Stimulated activated CD8-positive, alpha-beta memory T cell treated with anti-CD3 and anti-CD28 coated beads, Interleukin-12 subunit alpha, Interleukin-12 subunit beta, amount 100 ng/mL, for 24 hours (primary cell): Measurements from ENCODE around the gene NT5DC2.
"Not testable (repeated sequence)": the region's sequence is repeated elsewhere in the genome, so short reads cannot be mapped to it uniquely, and the experiment has no call there.

Experiments used
- DNase-seq: peaks from one replicate; pipeline ENCODE4 v3.0.0-alpha.2; 2020; ENCODE audit errors: extremely low read depth

NT5DC2 gene

DNA sequence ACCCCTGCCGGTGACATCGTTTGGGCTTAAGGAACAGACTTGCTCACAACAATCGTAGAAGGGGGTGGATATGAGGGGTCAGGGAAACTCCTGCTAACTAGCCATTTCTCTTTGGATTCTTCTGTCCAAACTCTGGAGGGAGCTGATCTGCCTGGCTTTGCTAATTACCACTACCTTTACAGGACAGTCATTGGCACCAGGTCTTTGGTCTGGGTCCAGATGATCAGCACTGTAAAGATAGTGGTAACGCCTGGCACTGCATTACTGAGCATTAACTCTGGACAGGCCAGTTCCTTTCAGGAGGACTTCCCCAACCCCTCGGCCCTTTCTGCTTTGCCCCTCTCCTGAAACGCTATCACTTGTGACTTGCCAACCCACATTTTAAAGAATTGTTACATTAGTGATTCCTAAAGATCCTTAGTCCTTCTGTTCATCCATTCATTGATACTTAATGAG, 3.5 kb upstream of the NT5DC2 start:
- DNase-seq = no peak

DNA sequence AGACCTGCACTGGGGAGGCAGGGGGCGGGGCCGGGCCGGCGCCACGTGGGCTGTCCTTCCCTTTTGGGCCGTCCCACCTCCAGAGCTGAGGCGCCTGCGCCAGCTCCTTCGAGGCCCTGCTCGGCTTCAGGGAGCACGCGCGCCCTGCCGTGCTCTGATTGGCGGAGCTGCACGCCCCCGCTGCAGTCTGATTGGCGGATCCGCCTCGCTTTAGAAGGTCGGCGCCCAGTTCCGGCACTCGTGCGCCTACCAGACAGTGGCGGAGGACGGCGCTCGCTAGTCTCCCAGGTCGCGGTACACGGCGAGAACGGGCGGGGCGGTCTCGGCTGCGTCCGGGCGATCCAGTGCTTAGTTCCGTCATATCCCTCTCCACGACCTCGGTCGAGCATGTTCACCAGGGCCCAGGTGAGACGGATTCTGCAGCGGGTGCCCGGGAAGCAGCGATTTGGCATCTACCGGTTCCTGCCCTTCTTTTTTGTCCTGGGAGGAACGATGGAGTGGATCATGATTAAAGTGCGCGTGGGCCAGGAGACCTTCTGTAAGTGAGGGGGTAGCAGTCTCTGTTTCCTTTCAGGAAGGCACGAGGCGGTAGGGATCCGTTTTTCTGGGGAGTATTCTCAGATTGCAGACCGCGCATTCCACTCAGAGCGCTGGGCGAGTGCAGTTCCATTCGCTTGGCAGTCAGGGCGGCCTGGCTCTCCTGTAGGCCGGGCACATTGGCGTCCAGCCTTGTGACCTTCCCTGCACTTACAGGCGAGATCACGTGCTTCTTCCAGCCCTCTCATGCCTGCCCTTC, 2.9 kb upstream of the NT5DC2 start, which contains the start of gene UQCC5:
Gene UQCC5, plus strand, starts transcription at position 237 of the 796 bp plus-strand sequence. Its CDS starts 151 bp downstream, at position 388.
- peak; percentile 95 for DNase-seq

DNA sequence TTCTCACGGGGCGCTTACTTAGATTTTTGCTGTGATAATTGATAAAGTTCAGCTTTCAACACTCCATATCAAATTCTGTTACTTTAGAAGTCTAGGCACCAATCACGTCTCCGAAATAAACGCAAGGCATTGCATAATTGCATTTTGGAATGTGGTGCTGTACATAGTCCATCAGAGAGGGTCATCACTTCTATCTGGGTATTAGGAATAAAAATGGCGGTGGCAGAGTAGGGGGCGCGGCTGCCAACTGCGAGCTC, 2.4 kb upstream of the NT5DC2 start:
- DNase-seq = no peak

DNA sequence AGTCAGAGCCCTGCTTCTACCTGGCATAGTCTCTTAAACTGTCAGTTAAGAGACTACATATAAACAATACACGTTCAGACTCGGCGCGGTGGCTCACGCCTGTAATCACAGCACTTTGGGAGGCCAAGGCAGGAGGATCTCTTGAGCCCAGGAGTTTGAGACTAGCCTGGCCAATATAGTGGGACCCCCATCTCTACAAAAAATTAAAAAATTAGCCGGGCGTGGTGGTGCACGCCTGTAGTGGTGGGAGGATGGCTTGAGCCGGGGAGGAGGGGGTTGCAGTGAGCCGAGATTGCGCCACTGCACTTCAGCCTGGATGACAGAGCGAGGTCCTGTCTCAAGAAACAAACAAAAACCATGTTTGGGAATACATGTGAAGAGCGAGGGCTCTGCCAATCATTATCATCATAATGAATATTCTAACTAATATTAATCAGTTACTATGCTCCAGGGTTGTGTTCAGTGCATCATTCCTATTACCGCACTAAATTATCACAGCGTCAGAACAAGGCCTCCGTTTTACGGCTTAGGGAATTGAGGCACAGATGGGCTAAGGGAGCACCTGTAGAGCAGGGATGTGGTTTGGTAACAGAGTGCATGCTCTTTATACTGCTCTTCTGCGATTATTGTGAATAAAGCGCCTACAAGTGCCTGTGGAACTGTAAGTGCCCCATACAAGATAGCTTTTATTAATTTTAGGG, 1.9 kb upstream of the NT5DC2 start:
- DNase-seq = no peak

DNA sequence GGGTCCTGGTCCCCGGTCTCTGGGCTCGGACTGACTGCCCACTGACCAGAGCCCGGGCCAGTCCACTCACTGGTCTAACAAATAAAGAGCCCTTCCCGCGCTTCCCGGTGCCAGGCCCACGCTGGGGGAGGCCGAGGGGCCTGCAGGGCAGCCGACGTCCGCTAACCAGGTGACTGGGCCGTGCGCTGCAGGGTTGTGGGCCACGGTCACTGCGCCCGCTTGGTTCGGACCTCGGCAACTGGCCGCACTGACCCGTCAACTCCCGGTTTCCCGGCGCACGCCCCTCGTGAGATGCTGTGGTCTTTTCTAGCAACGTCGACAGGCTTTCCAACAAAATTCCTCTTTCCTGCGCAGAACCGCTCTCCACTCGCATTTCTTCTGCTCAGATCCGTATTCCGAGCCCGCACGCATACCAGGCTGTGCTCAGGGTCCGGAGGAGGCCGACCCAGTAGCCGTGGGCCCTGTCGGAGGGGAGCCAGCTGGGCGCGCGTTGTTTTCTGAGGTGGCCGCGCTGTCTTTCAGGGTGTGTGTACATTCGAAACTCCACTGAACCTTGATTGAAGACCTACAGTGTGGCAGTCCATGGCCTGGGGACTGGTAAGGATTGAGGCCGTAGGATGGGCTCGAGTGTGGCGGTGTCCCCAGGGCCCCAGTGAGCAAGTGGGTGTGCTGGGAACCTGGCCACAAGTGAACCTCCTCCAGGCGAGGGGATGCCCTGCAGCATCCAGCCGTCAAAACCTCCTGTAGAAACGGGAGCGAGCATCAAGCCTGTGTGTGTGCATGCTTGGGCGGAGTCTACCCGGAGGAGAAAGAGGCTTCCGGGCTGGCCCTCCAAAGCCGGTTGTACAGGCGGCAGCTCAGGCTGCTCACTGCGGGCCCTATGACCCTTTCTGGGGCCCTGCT, 875 bp upstream of the NT5DC2 start:
- no peak for DNase-seq

DNA sequence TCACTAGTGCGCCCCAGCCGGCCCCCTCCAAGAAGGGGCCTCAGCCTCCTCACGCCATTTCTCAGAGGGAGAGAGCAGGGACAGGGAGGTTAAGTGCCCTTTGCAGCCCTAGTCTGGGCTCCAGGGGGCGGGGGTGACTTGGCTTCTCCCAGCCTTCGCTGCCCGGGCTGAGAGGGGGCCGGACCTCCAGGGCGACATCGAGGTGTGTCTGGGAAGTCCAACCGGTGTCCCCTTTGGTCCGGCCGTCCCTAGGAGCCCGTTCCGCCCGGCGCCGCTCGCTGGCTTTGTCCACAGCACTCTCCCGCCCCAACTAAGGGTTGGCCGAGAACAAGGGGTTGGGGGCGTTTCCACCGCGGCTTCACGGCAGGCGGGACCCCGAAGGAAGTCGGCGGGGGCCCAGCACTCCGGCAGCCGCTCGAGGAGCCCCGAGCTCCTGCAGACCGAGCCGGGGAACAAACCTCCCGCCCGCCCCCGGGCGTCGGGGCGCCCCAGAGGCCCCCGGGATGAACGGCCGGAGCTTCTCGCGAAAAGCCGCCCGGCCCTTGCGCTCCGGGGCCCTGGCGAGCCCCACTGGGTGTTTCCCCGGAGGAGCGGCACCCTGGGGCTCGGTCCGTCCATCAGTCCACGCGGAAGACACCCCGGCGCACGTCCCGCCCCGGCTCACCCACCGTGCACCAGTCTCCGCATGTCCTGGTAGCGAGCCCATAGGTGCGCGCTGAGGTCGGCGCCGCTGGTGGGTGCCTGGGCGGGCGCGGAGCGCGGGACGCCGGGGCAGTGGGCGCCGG, 627 bp downstream of the NT5DC2 start:
- DNase-seq = no peak

DNA sequence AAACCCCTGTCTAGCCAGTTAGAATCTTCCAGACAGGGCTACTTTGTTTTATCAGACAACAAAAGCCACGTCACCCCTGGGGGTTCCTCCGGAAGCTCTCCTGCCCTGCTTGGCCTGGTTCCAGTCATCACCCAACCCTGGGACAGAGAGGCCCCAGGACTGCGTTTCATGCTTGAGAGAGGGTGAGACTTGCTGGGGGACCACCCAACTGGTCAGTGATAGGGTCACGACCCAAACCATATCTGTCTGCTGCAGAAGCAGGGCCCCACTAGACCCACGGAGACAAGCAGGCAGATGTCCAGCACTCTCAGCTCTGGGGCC, 1.2 kb downstream of the NT5DC2 start:
- DNase-seq = no peak

DNA sequence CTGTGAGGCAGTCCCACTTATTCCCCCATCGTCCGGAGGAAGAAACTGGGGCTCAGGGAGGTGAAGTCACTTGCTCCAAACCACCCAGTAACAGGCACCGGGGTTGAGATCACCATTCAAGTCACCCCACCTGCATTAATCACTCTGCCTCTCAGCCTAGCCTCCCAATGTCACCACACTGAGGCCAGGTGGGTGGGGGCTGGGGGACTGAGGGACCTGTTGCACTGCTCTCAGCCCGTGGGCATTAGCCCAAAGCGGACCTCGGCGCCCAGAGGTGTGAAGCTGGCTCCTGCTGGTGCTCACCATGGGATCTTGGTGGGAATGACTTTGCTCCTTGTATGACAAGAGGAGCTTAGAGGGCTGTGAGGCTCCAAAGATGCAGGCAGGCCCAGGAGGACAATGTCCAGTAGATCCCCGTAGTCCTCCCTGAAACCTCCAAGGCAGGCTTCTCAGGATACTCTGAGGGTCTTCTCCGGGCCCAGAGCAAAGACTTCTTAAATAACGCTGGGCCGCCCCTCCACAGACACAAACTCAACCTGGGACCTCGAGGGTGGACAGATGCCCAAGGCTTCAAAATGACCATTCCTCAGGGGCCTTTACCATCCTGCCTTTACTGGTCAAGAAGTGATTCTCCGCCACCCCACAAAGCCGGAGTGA, 1.7 kb downstream of the NT5DC2 start:
- DNase-seq = no peak

DNA sequence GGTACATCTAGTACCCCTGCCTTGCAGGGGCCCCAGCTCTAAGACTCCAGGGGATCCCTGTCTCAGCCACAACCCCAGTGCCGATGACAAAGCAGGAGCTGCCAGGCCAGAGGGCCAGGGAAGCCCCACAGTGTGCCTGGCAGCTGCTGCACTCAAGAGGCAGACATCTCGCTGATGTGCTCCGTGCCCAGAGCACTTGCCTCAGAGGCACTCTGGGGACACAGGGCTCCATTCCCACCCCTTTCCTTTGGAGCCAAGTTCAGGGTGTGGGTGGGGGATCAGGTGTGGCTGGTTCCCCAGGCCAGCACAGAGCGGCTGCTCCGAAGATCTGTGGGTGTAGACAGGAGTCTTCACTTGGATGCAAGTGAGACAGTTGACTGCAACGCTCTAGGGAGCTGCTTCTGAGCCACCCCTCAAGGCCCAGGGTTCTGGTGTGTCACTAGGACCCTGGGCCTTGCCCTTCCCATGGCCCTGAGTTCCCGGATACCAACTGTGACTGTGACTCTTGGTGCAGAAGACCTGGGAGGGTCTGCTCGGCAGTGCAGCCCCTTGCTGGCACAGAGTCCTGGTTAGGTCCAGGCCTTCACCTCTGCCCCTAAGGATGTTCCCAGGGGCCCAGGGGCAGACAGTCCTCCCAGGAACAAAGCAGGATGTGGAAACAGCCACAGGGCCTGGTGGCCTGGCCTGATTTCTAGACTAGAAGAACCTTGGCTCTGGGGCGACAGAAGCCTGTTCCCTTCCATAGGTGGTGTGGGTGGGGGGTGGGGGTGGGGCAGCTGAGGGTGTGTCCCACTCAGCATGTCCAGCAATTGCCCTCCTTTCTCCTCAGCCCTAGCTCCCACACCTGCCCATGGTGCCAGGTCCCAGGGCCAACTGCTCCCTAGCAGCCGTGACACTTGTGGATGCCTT, 2.5 kb downstream of the NT5DC2 start:
- no peak for DNase-seq

DNA sequence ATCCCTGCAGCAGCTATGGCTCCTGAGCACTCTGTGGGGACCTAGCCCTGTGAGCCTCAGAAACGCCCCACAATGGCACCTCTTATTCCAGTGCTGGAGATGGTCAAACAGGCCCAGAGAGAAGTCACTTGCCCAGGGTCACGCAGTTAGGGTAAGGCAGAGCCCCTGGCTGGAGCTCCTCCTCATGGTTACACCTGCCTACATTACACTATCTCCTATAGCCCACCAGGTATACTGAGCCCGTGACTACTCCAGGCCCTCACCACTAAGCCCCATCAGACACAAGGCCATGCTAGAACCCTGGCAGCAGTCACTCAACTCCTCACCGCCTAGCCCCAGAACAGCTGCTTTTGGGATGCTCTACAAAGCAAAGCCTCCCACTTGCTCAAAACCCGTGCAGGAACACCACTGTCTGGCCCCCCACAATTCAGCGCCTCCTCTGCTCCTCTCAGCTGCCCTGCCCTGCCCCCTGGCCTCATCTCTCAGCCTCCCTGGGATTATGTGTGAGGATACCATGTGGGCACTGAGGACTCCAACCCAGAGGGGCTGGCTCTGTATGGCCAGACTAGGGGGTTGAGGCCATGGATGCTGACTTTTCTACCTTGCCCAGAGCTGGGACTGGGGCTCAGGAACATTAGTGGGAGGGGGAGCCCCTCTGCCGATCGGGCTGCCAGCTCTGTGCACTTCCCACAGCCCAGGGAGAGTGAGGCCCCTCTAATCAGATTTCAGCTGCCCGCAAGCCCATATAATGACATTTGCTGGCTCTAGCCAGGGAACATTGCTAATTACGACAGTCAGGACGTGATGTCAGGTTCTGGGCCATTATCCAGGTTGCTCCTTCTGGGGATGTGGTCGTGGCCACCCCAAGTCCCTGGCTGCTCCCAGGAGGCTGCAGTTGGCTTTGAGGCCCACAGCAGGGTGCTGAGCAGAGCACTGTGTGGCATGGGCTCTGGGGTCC, 4.0 kb downstream of the NT5DC2 start:
- DNase-seq = no peak

DNA sequence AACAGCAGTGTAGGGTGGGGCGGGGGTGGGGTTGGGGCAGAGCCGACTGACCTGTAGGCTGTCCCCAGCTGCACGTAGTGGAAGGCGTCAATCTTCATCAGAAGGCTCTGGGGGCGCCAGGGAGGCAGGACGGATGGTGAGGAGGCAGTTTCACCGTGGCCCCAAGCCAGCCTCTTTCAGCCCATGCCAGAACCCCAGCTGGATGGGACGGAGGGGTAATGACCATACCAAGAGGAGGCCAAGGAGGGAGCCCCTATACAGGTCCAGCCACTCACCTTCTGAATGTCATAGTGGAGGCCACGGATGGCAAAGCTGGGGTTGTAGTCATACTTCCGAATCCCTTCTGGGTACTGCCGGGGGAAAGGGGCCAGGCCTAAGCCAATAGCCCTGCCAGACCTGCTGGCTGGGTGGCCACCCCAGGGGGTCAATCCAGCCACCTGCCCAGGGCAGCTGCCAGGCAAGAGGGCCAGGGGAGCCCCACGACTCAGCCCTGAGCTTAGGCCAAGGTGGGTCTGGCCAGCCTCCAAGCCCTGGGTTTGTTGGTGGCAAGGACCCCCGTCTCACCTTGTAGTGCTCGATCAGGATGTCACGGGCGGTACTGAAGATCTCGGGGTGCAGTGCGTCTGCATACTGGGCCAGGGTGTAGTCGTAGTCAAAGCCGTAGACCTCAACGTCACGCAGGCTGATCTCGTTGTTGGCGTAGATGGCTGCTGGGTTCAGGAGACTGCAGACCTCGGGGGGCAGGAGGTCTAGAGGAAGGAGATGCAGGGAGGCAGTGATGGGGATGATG, 4.9 kb downstream of the NT5DC2 start:
- no peak for DNase-seq

DNA sequence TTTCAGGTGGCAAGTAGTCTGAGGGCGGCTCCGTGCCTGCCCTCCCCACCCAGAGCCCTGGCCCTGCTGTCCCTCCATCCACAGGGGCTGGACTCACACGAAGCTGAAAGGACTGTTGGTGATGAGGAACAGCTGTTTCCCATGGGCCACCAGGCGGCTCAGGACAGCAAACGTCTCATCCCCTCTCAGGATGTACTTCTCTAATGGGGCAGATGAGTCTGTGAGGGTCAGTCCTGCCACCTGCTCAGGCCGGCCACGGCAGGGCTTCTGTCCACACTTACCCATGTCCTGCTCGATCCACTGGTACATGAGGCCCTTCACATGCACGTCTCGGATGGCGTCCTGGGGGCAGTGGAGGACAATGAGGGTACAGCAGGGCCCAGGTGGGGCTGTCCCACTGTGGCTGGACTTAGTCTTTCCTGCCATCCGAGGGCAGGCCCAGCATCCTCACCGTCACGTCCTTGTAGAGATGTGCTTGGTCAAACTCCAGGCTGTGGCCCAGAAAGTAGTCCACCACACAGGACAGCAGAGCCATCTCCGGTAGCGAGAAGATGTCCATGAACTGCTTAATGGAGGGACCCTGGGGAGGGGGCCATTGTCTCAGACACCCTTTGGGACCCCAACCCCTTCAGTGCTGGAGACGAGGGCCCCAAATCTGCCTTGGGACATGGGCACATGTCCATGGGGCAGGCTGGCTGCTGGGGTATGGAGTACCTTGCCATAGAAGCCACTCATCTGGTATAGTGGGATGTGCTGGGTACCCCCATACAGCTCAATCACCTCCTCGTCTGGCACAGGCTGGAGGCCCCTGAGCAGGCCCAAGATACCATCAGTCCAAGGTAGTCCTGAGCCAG, 5.7 kb downstream of the NT5DC2 start:
- no peak for DNase-seq

DNA sequence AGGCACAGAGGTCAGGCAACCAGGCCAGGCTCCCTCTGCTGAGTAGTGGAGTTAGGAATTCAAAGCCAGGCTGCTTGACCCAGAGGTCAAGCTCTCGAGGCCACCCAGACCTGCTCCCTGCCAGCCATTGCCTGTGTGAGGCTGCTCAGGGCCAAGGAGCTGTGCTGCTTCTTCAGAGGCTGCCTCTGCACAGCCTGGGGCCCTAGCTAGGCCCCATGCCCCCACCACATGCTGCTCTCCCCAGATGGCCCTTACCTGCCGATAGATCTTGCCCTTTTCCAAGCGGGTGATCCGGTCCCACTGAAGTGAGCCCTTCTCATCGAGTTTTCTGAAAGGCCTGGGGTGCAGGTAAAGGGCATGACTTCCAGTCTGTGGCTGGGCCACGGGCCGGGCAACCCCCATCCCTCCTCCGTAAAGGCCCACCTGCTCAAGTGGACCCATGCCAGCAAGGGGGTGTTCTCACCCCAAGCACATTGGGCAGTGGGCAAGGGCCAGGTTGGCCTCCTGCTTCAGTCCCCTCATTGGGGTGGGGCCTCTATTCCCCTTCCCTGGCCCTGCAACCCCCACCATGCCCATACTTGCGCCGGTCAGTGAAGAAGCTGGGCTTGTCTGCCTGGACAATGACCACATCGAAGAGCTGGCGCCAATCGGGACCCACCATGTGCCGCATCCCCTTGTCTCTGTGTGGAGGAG, 6.5 kb downstream of the NT5DC2 start:
- no peak for DNase-seq

DNA sequence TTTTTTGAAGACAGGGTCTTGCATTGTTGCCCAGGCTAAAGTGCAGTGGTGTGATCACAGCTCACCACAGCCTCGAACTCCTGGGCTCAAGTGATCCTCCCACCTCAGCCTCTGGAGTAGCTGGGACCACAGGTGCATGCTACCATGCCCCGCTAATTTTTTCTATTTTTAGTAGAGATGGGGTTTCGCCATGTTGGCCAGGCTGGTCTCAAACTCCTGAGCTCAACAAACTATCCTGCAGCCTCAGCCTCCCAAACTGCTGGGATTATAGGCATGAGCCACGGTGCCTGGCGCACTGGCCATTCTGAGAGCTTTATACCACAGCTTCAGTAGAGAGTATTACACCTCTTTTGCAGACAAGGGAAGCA, 7.0 kb downstream of the NT5DC2 start:
- DNase-seq = not testable (repeated sequence)

DNA sequence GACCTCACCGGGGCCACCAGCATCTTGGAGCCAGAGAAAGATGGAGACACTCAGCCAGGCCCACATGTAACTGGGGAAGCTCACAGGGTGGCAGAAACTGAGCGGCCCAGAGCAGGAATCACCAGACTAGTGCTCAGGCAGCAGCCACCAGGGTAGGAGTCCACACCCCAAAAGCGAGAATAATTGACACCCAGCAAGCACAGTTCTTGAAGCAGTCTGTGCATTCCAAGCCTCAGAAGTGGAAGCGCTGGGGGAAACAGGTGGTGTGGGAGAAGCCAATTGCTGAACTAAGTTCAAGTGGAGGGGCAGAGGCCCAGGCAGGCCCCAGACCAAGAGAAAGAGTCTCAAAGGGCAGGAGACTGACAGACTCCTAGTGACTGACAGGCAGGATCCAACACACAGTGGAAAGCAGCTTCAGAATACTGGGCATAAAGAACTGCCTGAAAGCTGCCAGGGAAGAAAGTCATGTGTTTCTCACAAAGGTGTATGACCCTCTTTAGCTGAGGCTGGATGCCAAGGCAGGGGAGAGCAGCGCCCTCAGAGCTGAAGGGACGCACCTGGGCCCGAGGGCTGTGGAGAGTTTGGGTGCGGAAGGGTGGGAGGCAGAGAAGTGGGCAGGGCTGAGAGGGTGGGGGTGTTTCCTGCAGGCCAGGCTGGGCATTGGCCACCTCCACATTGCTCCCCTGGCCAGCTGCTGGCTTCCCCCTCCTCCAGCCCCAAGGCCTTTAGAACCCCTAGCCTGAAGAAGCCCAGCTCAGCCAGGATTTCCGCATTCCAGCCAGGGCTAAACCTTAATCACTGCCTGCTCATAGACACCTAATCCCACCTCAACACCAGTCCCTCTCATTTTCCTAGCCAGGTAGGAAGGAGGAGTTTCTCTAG, 7.7 kb downstream of the NT5DC2 start:
- DNase-seq = no peak
